Loucy (cell line): ENCODE results near the gene KBTBD4.

Experiments
- EZH2phosphoT487 ChIP-seq: fragments of 200-600 bp; IDR thresholded peaks from 2 replicates; pipeline ENCODE4 v1.6.1; 2018; ENCODE audit warnings: antibody characterized with exemption, mild to moderate bottlenecking, moderate library complexity, borderline replicate concordance
- TF ChIP-seq, protein P1 (sequence below): fragments of 200-600 bp; sonication (generic); conservative IDR thresholded peaks from 2 replicates; pipeline ENCODE4 v1.5.1; 2014; ENCODE audit warnings: mild to moderate bottlenecking, antibody characterized with exemption, low read length

DNA sequence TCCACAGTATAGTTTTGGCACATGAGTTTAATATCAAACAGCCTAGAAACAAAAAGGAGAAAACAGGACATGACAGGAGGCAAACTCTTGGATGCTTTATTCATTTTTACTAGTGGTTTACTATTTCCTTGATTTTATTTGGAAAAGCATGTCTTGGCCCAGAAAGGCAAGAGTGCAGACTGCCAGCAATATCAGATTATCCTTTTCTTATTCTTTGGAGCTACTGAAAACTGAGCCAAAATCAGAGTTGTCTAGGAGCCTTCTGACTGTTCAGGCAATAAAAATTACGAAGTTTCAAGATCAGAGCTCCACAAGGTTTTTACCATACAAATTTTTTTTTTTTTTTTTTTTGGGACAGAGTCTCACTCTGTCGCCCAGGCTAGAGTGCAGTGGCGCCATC lies 41.9 kb downstream of the KBTBD4 start:
- TF ChIP-seq, protein P1, sequence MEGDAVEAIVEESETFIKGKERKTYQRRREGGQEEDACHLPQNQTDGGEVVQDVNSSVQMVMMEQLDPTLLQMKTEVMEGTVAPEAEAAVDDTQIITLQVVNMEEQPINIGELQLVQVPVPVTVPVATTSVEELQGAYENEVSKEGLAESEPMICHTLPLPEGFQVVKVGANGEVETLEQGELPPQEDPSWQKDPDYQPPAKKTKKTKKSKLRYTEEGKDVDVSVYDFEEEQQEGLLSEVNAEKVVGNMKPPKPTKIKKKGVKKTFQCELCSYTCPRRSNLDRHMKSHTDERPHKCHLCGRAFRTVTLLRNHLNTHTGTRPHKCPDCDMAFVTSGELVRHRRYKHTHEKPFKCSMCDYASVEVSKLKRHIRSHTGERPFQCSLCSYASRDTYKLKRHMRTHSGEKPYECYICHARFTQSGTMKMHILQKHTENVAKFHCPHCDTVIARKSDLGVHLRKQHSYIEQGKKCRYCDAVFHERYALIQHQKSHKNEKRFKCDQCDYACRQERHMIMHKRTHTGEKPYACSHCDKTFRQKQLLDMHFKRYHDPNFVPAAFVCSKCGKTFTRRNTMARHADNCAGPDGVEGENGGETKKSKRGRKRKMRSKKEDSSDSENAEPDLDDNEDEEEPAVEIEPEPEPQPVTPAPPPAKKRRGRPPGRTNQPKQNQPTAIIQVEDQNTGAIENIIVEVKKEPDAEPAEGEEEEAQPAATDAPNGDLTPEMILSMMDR: no peak
- no peak for TF ChIP-seq EZH2phosphoT487
